Neural progenitor cell (in vitro differentiated cells): ENCODE measurements around the gene COL24A1. TPM values are rescaled to one million over a fixed set of nuclear protein-coding genes. Genes with fewer than 3 reads are reported as not detected.

Source experiments
- DNase-seq: peaks from one replicate; pipeline ENCODE4 v3.0.0-alpha.2; 2016; ENCODE audit warnings: low spot score
- H2AFZ ChIP-seq: fragments of 200-600 bp; sonication (generic); replicated peaks from 2 replicates; pipeline ENCODE4 v1.6.1; 2016; ENCODE audit warnings: antibody characterized with exemption
- H3F3A ChIP-seq: fragments of 200-600 bp; sonication (generic); 2 replicates; pipeline ENCODE4 v1.6.1; 2016; ENCODE audit warnings: antibody characterized with exemption, low read depth
- H3K27ac ChIP-seq: fragments of 200-600 bp; sonication (generic); 2 replicates; pipeline ENCODE4 v1.5.1; 2016; ENCODE audit warnings: mild to moderate bottlenecking
- H3K27me3 ChIP-seq: fragments of 200-600 bp; sonication (generic); 2 replicates; pipeline ENCODE4 v1.6.1; 2016; ENCODE audit warnings: mild to moderate bottlenecking, moderate library complexity
- H3K36me3 ChIP-seq: fragments of 200-600 bp; sonication (generic); 2 replicates; pipeline ENCODE4 v1.5.1; 2016
- H3K4me1 ChIP-seq: fragments of 200-600 bp; sonication (generic); 2 replicates; pipeline ENCODE4 v1.6.1; 2016; ENCODE audit warnings: mixed run types
- H3K4me2 ChIP-seq: fragments of 200-600 bp; sonication (generic); 2 replicates; pipeline ENCODE4 v1.6.1; 2016
- H3K4me3 ChIP-seq: fragments of 200-600 bp; sonication (generic); 2 replicates; pipeline ENCODE4 v1.5.1; 2016
- H3K79me2 ChIP-seq: fragments of 200-600 bp; sonication (generic); 2 replicates; pipeline ENCODE4 v1.6.1; 2016; ENCODE audit warnings: low read depth
- H3K9ac ChIP-seq: fragments of 200-600 bp; sonication (generic); 2 replicates; pipeline ENCODE4 v1.6.1; 2016
- H3K9me3 ChIP-seq: fragments of 200-600 bp; sonication (generic); 2 replicates; pipeline ENCODE4 v1.5.1; 2016; ENCODE audit warnings: low read depth
- H4K20me1 ChIP-seq: fragments of 200-600 bp; sonication (generic); 2 replicates; pipeline ENCODE4 v1.6.1; 2016; ENCODE audit warnings: low read depth
- H3K27ac Mint-ChIP-seq: 3 replicates; pipeline ENCODE4 v1.8.0; 2021; ENCODE audit warnings: mixed read lengths
- H3K27me3 Mint-ChIP-seq: 2 replicates; pipeline ENCODE4 v1.8.0; 2022; ENCODE audit warnings: low read depth, mild to moderate bottlenecking, inconsistent platforms, moderate library complexity, mixed read lengths; ENCODE audit not compliant: insufficient read depth
- H3K36me3 Mint-ChIP-seq: 3 replicates; pipeline ENCODE4 v1.8.0; 2021; ENCODE audit warnings: mixed read lengths
- H3K4me1 Mint-ChIP-seq: 3 replicates; pipeline ENCODE4 v1.8.0; 2021; ENCODE audit warnings: mixed read lengths
- H3K4me3 Mint-ChIP-seq: 3 replicates; pipeline ENCODE4 v1.8.0; 2021; ENCODE audit warnings: mild to moderate bottlenecking, moderate library complexity, mixed read lengths
- H3K9me3 Mint-ChIP-seq: 3 replicates; pipeline ENCODE4 v1.8.0; 2020; ENCODE audit warnings: mixed read lengths
- CTCF ChIP-seq: fragments of 200-600 bp; sonication (generic); IDR thresholded peaks from 2 replicates; pipeline ENCODE4 v1.5.1; 2017; ENCODE audit warnings: antibody characterized with exemption, mild to moderate bottlenecking
- EZH2 ChIP-seq: fragments of 200-600 bp; sonication (generic); IDR thresholded peaks from 2 replicates; pipeline ENCODE4 v1.6.1; 2017; ENCODE audit warnings: antibody characterized with exemption, mild to moderate bottlenecking, moderate library complexity
- EZH2phosphoT487 ChIP-seq: fragments of 200-600 bp; sonication (generic); IDR thresholded peaks from 2 replicates; pipeline ENCODE4 v1.6.1; 2017; ENCODE audit warnings: antibody characterized with exemption
- total RNA-seq: library from RNA; depleted of rRNA; stranded (reverse); fragments of >200 nt; gene quantifications from 2 replicates; pipeline ENCODE4 v1.2.3, GENCODE V29; 2015; ENCODE audit warnings: low replicate concordance

Gene COL24A1
- total RNA-seq, 1 donor from 2014 or later = not detected

DNA sequence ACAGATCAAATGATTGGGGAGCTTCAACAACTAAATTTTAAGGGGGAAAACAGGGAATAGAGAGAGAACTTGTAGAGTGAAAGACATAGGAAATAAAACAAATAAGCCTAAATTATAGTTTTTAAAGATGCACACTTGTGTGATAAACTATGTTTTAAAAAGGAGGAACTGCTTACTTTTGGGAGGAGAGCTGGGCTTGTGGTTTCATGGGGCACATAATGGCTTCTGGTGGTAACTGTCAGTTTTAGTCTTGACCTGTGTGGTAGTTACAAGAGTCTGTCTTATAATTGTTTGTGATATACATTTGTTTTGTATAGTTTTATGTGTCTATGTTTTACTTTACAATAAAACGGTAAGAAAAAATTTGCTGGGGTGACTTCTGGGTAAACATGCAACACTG lies 165.3 kb downstream of the COL24A1 start:
- DNase-seq = no peak
- no peaks in the 10 kb centered on the region for H3F3A ChIP-seq
- no peaks in the 10 kb centered on the region for H3K27me3 Mint-ChIP-seq
- TF ChIP-seq EZH2phosphoT487 (no peak), EZH2 (no peak), CTCF (no peak)
- no peak overlapping the region for H3K4me3 ChIP-seq
- H3K9me3 Mint-ChIP-seq = no peaks in the 10 kb centered on the region
- no peaks in the 10 kb centered on the region for H3K36me3 Mint-ChIP-seq
- H3K27ac Mint-ChIP-seq = no peak overlapping the region
- H3K36me3 ChIP-seq = no peaks in the 10 kb centered on the region
- H3K4me1 ChIP-seq = no peaks in the 10 kb centered on the region
- H3K79me2 ChIP-seq = no peaks in the 10 kb centered on the region
- H3K9ac ChIP-seq = no peak overlapping the region
- no peak overlapping the region for H3K27ac ChIP-seq
- no peaks in the 10 kb centered on the region for H3K4me1 Mint-ChIP-seq
- no peaks in the 10 kb centered on the region for H3K27me3 ChIP-seq
- H3K4me2 ChIP-seq = no peak overlapping the region
- no peaks in the 10 kb centered on the region for H4K20me1 ChIP-seq
- no peak overlapping the region for H2AFZ ChIP-seq
- no peak overlapping the region for H3K4me3 Mint-ChIP-seq
- no peaks in the 10 kb centered on the region for H3K9me3 ChIP-seq

DNA sequence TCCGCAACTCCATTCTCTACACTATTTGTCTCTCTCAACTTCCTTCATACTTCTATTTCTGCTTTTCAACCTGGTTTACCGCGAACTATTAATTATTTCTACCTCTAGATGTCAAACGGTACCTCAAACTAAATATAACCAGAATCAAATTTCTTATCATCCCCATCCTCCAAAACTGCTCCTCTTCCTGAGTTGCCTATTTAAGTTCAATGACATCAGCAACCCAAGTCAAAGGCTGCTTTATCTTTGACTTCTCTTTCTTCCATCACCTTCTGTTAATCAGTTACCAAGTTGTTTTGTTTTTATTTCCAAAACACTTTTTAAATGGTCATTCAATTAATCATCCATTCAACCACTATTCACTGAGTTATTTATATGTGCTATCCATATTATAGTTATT lies 171.9 kb downstream of the COL24A1 start:
- Mint-ChIP-seq H3K9me3 (no peaks in the 10 kb centered on the region), H3K27ac (no peak overlapping the region), H3K4me1 (no peaks in the 10 kb centered on the region), H3K36me3 (no peaks in the 10 kb centered on the region), H3K4me3 (no peak overlapping the region), H3K27me3 (no peaks in the 10 kb centered on the region)
- Histone ChIP-seq H3K9ac (no peak overlapping the region), H3K9me3 (no peaks in the 10 kb centered on the region), H3K4me3 (no peak overlapping the region), H3K4me1 (no peaks in the 10 kb centered on the region), H3K27ac (no peak overlapping the region), H4K20me1 (no peaks in the 10 kb centered on the region), H3K27me3 (no peaks in the 10 kb centered on the region), H3F3A (no peaks in the 10 kb centered on the region), H3K36me3 (no peaks in the 10 kb centered on the region), H2AFZ (no peak overlapping the region), H3K79me2 (no peaks in the 10 kb centered on the region), H3K4me2 (no peak overlapping the region)
- DNase-seq = no peak
- TF ChIP-seq EZH2 = no peak

- Histone ChIP-seq H3K4me3 (no peak overlapping the region), H3K4me1 (no peaks in the 10 kb centered on the region), H3K79me2 (no peaks in the 10 kb centered on the region), H3K27ac (no peak overlapping the region), H2AFZ (no peak overlapping the region), H3F3A (no peaks in the 10 kb centered on the region), H3K27me3 (no peaks in the 10 kb centered on the region), H3K36me3 (no peaks in the 10 kb centered on the region), H3K4me2 (no peak overlapping the region), H3K9me3 (no peaks in the 10 kb centered on the region), H3K9ac (no peak overlapping the region), H4K20me1 (no peaks in the 10 kb centered on the region)
- TF ChIP-seq EZH2phosphoT487 (no peak), CTCF (no peak), EZH2 (no peak)
- H3K4me1 Mint-ChIP-seq = no peaks in the 10 kb centered on the region
- no peak overlapping the region for H3K4me3 Mint-ChIP-seq
- DNase-seq = no peak
- H3K27ac Mint-ChIP-seq = no peak overlapping the region
- no peaks in the 10 kb centered on the region for H3K36me3 Mint-ChIP-seq
- no peaks in the 10 kb centered on the region for H3K27me3 Mint-ChIP-seq
- no peaks in the 10 kb centered on the region for H3K9me3 Mint-ChIP-seq
Measured at GRCh38 chr1:85983316-85983715, 173.3 kb downstream of the COL24A1 start.

GRCh38 chr1:85976516-85977205 lies 179.9 kb downstream of the COL24A1 start:
- no peaks in the 10 kb centered on the region for H3K4me1 ChIP-seq
- no peak overlapping the region for H3K27ac ChIP-seq
- no peak for TF ChIP-seq EZH2
- TF ChIP-seq CTCF = no peak
- TF ChIP-seq EZH2phosphoT487 = no peak
- H3K4me3 ChIP-seq = no peak overlapping the region
- no peak overlapping the region for H3K4me2 ChIP-seq
- no peaks in the 10 kb centered on the region for H3K27me3 ChIP-seq
- H3K9ac ChIP-seq = no peak overlapping the region
- no peak overlapping the region for H2AFZ ChIP-seq
- H3K36me3 ChIP-seq = no peaks in the 10 kb centered on the region
- H3K79me2 ChIP-seq = no peaks in the 10 kb centered on the region
- Mint-ChIP-seq H3K4me3 (no peak overlapping the region), H3K9me3 (peaks cover 2% of the 10 kb centered on the region), H3K27ac (no peak overlapping the region), H3K36me3 (no peaks in the 10 kb centered on the region), H3K27me3 (no peaks in the 10 kb centered on the region), H3K4me1 (peaks cover 4% of the 10 kb centered on the region)
- H3F3A ChIP-seq = no peaks in the 10 kb centered on the region
- H4K20me1 ChIP-seq = no peaks in the 10 kb centered on the region
- no peak for DNase-seq
- H3K9me3 ChIP-seq = no peaks in the 10 kb centered on the region
